IMR-90 (cell line): Measurements from ENCODE around the gene TESK2. TPM values are rescaled to one million over a fixed set of nuclear protein-coding genes. Genes with fewer than 3 reads are reported as not detected.

ENCODE experiments used
- ATAC-seq: fragments of 200-7000 bp; cut with Tn5 transposase; 2 replicates; pipeline ENCODE4 v1.9.1; 2020; ENCODE audit warnings: low read depth, mild to moderate bottlenecking, moderate library complexity
- BruUV-seq: library from RNA; stranded (reverse); fragments of 400-500 nt; replicated peaks from 2 replicates; lab custom pipeline; 2021; lab: Mats Ljungman, UMichigan
- CTCF ChIA-PET: fragments of 300-600 bp; formaldehyde crosslinking; extraction: SDS; loops from one replicate; lab custom pipeline; 2021; ENCODE audit warnings: antibody characterized with exemption; lab: Yijun Ruan, JAX
- POLR2A ChIA-PET: fragments of 300-600 bp; sonication (Branson Sonifier 250); formaldehyde crosslinking; loops from one replicate; lab custom pipeline; 2022; ENCODE audit warnings: antibody characterized with exemption; ENCODE audit not compliant: unreplicated experiment; lab: Charles Lee
- DNase-seq: peaks from one replicate; pipeline ENCODE4 v3.0.0; 2013
- H2AFZ ChIP-seq: replicated peaks from 2 replicates; pipeline ENCODE3; 2013; ENCODE audit warnings: low read length, mild to moderate bottlenecking; ENCODE audit not compliant: poor library complexity
- H2AK5ac ChIP-seq: 2 replicates; pipeline ENCODE4 v1.6.1; 2013; ENCODE audit warnings: low read depth, low read length, inconsistent platforms
- H2AK9ac ChIP-seq: replicated peaks from 2 replicates; pipeline ENCODE3; 2013; ENCODE audit warnings: mild to moderate bottlenecking, low read depth, low read length, moderate library complexity; ENCODE audit not compliant: poor library complexity
- H2BK120ac ChIP-seq: 2 replicates; pipeline ENCODE4 v1.6.1; 2013; ENCODE audit warnings: low read depth, low read length, inconsistent platforms
- H2BK15ac ChIP-seq: 3 replicates; pipeline ENCODE4 v1.6.1; 2013; ENCODE audit warnings: low read depth, low read length, inconsistent platforms
- H2BK20ac ChIP-seq: 2 replicates; pipeline ENCODE4 v1.6.1; 2013; ENCODE audit warnings: low read depth, mild to moderate bottlenecking, inconsistent platforms, low read length, moderate library complexity
- H2BK5ac ChIP-seq: 2 replicates; pipeline ENCODE4 v1.6.1; 2013; ENCODE audit warnings: mild to moderate bottlenecking, low read depth, low read length, inconsistent platforms; ENCODE audit not compliant: poor library complexity, severe bottlenecking
- H3K14ac ChIP-seq: replicated peaks from 2 replicates; pipeline ENCODE4 v1.6.1; 2013; ENCODE audit warnings: low read depth, low read length, inconsistent platforms
- H3K18ac ChIP-seq: 2 replicates; pipeline ENCODE4 v1.6.1; 2013; ENCODE audit warnings: low read depth, low read length, control low read depth
- H3K23ac ChIP-seq: 2 replicates; pipeline ENCODE4 v1.6.1; 2013; ENCODE audit warnings: low read depth, low read length, inconsistent platforms
- H3K27ac ChIP-seq: 2 replicates; pipeline ENCODE4 v1.5.1; 2013; ENCODE audit warnings: mild to moderate bottlenecking, control low read depth, low read length; ENCODE audit not compliant: insufficient read depth
- H3K27me3 ChIP-seq: 2 replicates; pipeline ENCODE4 v1.6.1; 2013; ENCODE audit warnings: low read length; ENCODE audit not compliant: control insufficient read depth, insufficient read depth
- H3K36me3 ChIP-seq: 2 replicates; pipeline ENCODE4 v1.6.1; 2013; ENCODE audit warnings: low read length, mixed read lengths; ENCODE audit not compliant: control insufficient read depth, insufficient read depth
- H3K4ac ChIP-seq: 2 replicates; pipeline ENCODE4 v1.6.1; 2013; ENCODE audit warnings: low read depth, low read length, inconsistent platforms
- H3K4me1 ChIP-seq: 2 replicates; pipeline ENCODE4 v1.6.1; 2013; ENCODE audit warnings: low read length, mixed read lengths; ENCODE audit not compliant: control insufficient read depth, insufficient read depth
- H3K4me2 ChIP-seq: 2 replicates; pipeline ENCODE4 v1.6.1; 2013; ENCODE audit warnings: low read depth, mild to moderate bottlenecking, control low read depth, low read length, moderate library complexity
- H3K4me3 ChIP-seq: 2 replicates; pipeline ENCODE4 v1.5.1; 2013; ENCODE audit warnings: low read depth, mild to moderate bottlenecking, control low read depth, low read length, moderate library complexity; ENCODE audit not compliant: insufficient read depth
- H3K56ac ChIP-seq: 2 replicates; pipeline ENCODE4 v1.6.1; 2013; ENCODE audit warnings: low read length, inconsistent platforms; ENCODE audit not compliant: insufficient read depth; ENCODE audit errors: extremely low read depth
- H3K79me1 ChIP-seq, 2 experiments: 2 replicates each; pipeline ENCODE4 v1.6.1; 2013; ENCODE audit warnings: low read length in 2 of 2, inconsistent platforms in 1 of 2, low read depth in 1 of 2
- H3K9ac ChIP-seq: 2 replicates; pipeline ENCODE4 v1.6.1; 2013; ENCODE audit warnings: low read depth, low read length, control low read depth
- H3K9me1 ChIP-seq: 2 replicates; pipeline ENCODE4 v1.6.1; 2013; ENCODE audit warnings: low read length, inconsistent platforms; ENCODE audit not compliant: insufficient read depth
- H3K9me3 ChIP-seq: 2 replicates; pipeline ENCODE4 v1.6.1; 2013; ENCODE audit warnings: low read length; ENCODE audit not compliant: control insufficient read depth, insufficient read depth
- H4K20me1 ChIP-seq: 2 replicates; pipeline ENCODE4 v1.6.1; 2013; ENCODE audit warnings: low read length, inconsistent platforms; ENCODE audit not compliant: insufficient read depth
- H4K5ac ChIP-seq: 2 replicates; pipeline ENCODE4 v1.6.1; 2013; ENCODE audit warnings: mild to moderate bottlenecking, low read depth, low read length, control low read depth
- H4K8ac ChIP-seq, 2 experiments: 2 replicates each; pipeline ENCODE4 v1.6.1; 2013; ENCODE audit warnings: low read depth in 2 of 2, low read length in 2 of 2, control low read depth in 1 of 2, inconsistent platforms in 1 of 2
- H4K91ac ChIP-seq: 2 replicates; pipeline ENCODE4 v1.6.1; 2013; ENCODE audit warnings: low read depth, low read length, inconsistent platforms; ENCODE audit not compliant: insufficient read depth
- CEBPB ChIP-seq: IDR thresholded peaks from 2 replicates; pipeline ENCODE4 v1.6.1; 2012; ENCODE audit warnings: low read depth, low read length, improper control_type of control experiment
- CHD1 ChIP-seq: IDR thresholded peaks from 2 replicates; pipeline ENCODE4 v1.6.1; 2012; ENCODE audit warnings: low read depth, low read length, improper control_type of control experiment
- CTCF ChIP-seq: conservative IDR thresholded peaks from 2 replicates; pipeline ENCODE4 v1.5.1; 2012; ENCODE audit warnings: mild to moderate bottlenecking, low read depth, low read length, improper control_type of control experiment
- FOS ChIP-seq: fragments of 150-350 bp; IDR thresholded peaks from 2 replicates; pipeline ENCODE4 v1.6.1; 2016; ENCODE audit warnings: low read depth, low read length
- MAZ ChIP-seq: IDR thresholded peaks from 2 replicates; pipeline ENCODE4 v1.6.1; 2012; ENCODE audit warnings: low read depth, mild to moderate bottlenecking, low read length, improper control_type of control experiment, moderate library complexity, borderline replicate concordance
- MXI1 ChIP-seq: IDR thresholded peaks from 2 replicates; pipeline ENCODE4 v1.6.1; 2012; ENCODE audit warnings: low read depth, mild to moderate bottlenecking, low read length, moderate library complexity, borderline replicate concordance
- NFE2L2 ChIP-seq: fragments of 150-350 bp; IDR thresholded peaks from 2 replicates; pipeline ENCODE4 v1.6.1; 2016; ENCODE audit warnings: low read depth, mild to moderate bottlenecking, low read length
- POLR2A ChIP-seq: IDR thresholded peaks from 2 replicates; pipeline ENCODE4 v1.6.1; 2012; ENCODE audit warnings: mild to moderate bottlenecking, low read depth, low read length
- RFX5 ChIP-seq: IDR thresholded peaks from 2 replicates; pipeline ENCODE4 v1.8.0; 2012; ENCODE audit warnings: low read depth, mild to moderate bottlenecking, low read length, moderate library complexity
- SMC3 ChIP-seq: fragments of 150-350 bp; IDR thresholded peaks from 2 replicates; pipeline ENCODE4 v1.6.1; 2016; ENCODE audit warnings: low read depth, mild to moderate bottlenecking, antibody characterized with exemption, low read length, moderate library complexity
- USF2 ChIP-seq: fragments of 150-350 bp; IDR thresholded peaks from 2 replicates; pipeline ENCODE4 v1.6.1; 2017; ENCODE audit warnings: mild to moderate bottlenecking, antibody characterized with exemption, low read length, low read depth
- WGBS, 2 experiments: methylation state at CpG; one replicate each; pipeline versions ENCODE4 v1.1.5 to v1.1.7; 2013; ENCODE audit warnings: missing lambda C conversion rate in 2 of 2; ENCODE audit not compliant: insufficient read length in 1 of 2; ENCODE audit errors: extremely low coverage in 2 of 2; 5-methylcytosine and 5-hydroxymethylcytosine counted together
- dilution Hi-C: fragments of 300-500 bp; cut with HindIII; formaldehyde crosslinking; loops from one replicate; pipeline ENCODE4 v1.14.3; 2018; ENCODE audit warnings: low sequenced_read_pairs; ENCODE audit not compliant: unreplicated experiment
- in situ Hi-C: fragments of 300-500 bp; cut with MboI; formaldehyde crosslinking; loops from 3 replicates; pipeline ENCODE4 v1.14.3; 2019; ENCODE audit warnings: low sequenced_read_pairs, inconsistent platforms, mixed read lengths
- intact Hi-C: fragments of 100-400 bp; cut with micrococcal nuclease; formaldehyde crosslinking; loops from 2 replicates; pipeline ENCODE4 v1.10.0; 2022
- polyA plus RNA-seq, 3 experiments: library from polyadenylated mRNA; depleted of rRNA; stranded (reverse); fragments of >200 nt; gene quantifications; 2 replicates each; pipeline ENCODE4 v1.2.3, GENCODE V29; 2012; ENCODE audit warnings: low replicate concordance in 1 of 3
- total RNA-seq: library from RNA; depleted of rRNA; stranded (reverse); fragments of >200 nt; gene quantifications from 2 replicates; pipeline ENCODE4 v1.2.3, GENCODE V29; 2012
- TF ChIP-seq, protein P1 (sequence below): fragments of 150-350 bp; IDR thresholded peaks from 2 replicates; pipeline ENCODE4 v1.6.1; 2016; ENCODE audit warnings: low read depth, mild to moderate bottlenecking, low read length, moderate library complexity, borderline replicate concordance

TESK2 gene
- total and polyA plus RNA-seq, 2 of the 4 experiments (the other 2 are of a cell fraction) = 0.90 to 1.3 TPM

DNA sequence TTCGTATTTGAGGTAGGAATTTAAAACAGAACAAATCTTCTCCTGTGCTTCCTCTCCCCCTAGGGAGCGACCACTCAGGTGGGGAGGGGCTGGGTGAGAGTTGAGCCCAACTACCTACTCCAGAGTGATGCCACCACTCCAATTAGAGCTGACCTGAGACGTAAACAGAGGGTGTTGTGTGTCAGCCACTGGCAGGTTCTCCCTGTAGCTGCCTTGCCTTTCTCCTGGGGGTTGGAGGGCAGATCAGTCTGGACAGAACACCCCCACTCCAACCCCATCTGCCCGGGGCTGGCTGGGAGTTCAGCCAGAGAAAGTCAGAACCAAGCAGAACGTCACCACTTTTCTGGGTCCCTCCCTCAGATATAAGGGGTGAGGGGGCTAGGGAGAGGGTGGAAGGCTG lies 162.3 kb downstream of the TESK2 start:
- H3K27me3 ChIP-seq = no peaks in the 10 kb centered on the region
- H3K23ac ChIP-seq = no peak overlapping the region
- no peak overlapping the region for H4K8ac ChIP-seq
- intact Hi-C loops (no loop called here), dilution Hi-C loops (no loop called here), in situ Hi-C loops (no loop called here)
- no peak overlapping the region for H4K5ac ChIP-seq
- peaks cover 3% of the 10 kb centered on the region; the same call in 1 of the 2 replicates for H3K9me1 ChIP-seq
- H2BK120ac ChIP-seq = no peak overlapping the region
- H3K27ac ChIP-seq = no peak overlapping the region
- no CpG with 5 or more reads among the region's 5 CpGs for WGBS, 2 experiments
- no peak overlapping the region for H3K4ac ChIP-seq
- H3K4me2 ChIP-seq = no peak overlapping the region
- H2BK20ac ChIP-seq = no peak overlapping the region
- no peaks in the 10 kb centered on the region for H3K79me1 ChIP-seq
- peaks cover 17% of the 10 kb centered on the region for H3K36me3 ChIP-seq
- H3K14ac ChIP-seq = no peak overlapping the region
- no peak overlapping the region for H3K18ac ChIP-seq
- no peaks in the 10 kb centered on the region for H3K4me1 ChIP-seq
- no peaks in the 10 kb centered on the region for H3K9me3 ChIP-seq
- DNase-seq (no peak), ATAC-seq (no peak)
- no peak for TF ChIP-seq FOS
- TF ChIP-seq, protein P1, sequence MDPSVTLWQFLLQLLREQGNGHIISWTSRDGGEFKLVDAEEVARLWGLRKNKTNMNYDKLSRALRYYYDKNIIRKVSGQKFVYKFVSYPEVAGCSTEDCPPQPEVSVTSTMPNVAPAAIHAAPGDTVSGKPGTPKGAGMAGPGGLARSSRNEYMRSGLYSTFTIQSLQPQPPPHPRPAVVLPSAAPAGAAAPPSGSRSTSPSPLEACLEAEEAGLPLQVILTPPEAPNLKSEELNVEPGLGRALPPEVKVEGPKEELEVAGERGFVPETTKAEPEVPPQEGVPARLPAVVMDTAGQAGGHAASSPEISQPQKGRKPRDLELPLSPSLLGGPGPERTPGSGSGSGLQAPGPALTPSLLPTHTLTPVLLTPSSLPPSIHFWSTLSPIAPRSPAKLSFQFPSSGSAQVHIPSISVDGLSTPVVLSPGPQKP = no peak
- TF ChIP-seq RFX5 = no peak
- no peak for TF ChIP-seq CTCF
- no peak for TF ChIP-seq MXI1
- no peak for TF ChIP-seq CHD1
- TF ChIP-seq CEBPB = no peak
- TF ChIP-seq SMC3 = no peak
- TF ChIP-seq USF2 = no peak
- TF ChIP-seq MAZ = no peak
- TF ChIP-seq NFE2L2 = no peak
- no peak for TF ChIP-seq POLR2A
- H2AK9ac ChIP-seq = no peak overlapping the region
- H3K56ac ChIP-seq = no peak overlapping the region
- BruUV-seq = no TSS peak
- no peak overlapping the region for H4K91ac ChIP-seq
- no peak overlapping the region for H3K9ac ChIP-seq
- no peaks in the 10 kb centered on the region for H4K20me1 ChIP-seq
- no peak overlapping the region for H2BK15ac ChIP-seq
- CTCF ChIA-PET = no interaction called here
- POLR2A ChIA-PET = no interaction called here
- H2AK5ac ChIP-seq = no peak overlapping the region
- H2AFZ ChIP-seq = no peak overlapping the region
- H3K4me3 ChIP-seq = no peak overlapping the region
- no peak overlapping the region for H2BK5ac ChIP-seq
